Keratinocyte (primary cell): Measurements from ENCODE around the gene RIN3. TPM values are rescaled to one million over a fixed set of nuclear protein-coding genes. Genes with fewer than 3 reads are reported as not detected.

Source experiments
- DNase-seq: peaks from one replicate; pipeline ENCODE4 v3.0.0-alpha.2; 2011; ENCODE audit warnings: low read depth, missing footprints, low spot score
- FAIRE-seq: peaks from 2 replicates; lab custom pipeline; 2011; peaks lifted over from hg19 to GRCh38; lab: Jason Lieb, UNC
- H2AFZ ChIP-seq: 2 replicates; pipeline ENCODE4 v1.6.0; 2012; ENCODE audit warnings: low read length, control low read depth, inconsistent platforms; ENCODE audit not compliant: control insufficient read depth
- H3K27ac ChIP-seq: 2 replicates; pipeline ENCODE4 v1.5.1; 2011; ENCODE audit warnings: low read length; ENCODE audit not compliant: control insufficient read depth, insufficient read depth
- H3K27me3 ChIP-seq: 3 replicates; pipeline ENCODE4 v1.6.0; 2011; ENCODE audit warnings: low read length; ENCODE audit not compliant: control insufficient read depth, insufficient read depth; ENCODE audit errors: extremely low read depth
- H3K36me3 ChIP-seq, 2 experiments: 2 replicates in 1 of 2; 3 replicates in 1 of 2; pipeline ENCODE4 v1.5.1; 2011; ENCODE audit warnings: low read length in 2 of 2, mild to moderate bottlenecking in 1 of 2; ENCODE audit not compliant: control insufficient read depth in 2 of 2, insufficient read depth in 2 of 2; ENCODE audit errors: extremely low read depth in 1 of 2
- H3K4me1 ChIP-seq: 3 replicates; pipeline ENCODE4 v1.5.1; 2011; ENCODE audit warnings: low read length; ENCODE audit not compliant: control insufficient read depth, insufficient read depth; ENCODE audit errors: extremely low read depth
- H3K4me2 ChIP-seq: 3 replicates; pipeline ENCODE4 v1.6.0; 2011; ENCODE audit warnings: low read depth, low read length; ENCODE audit not compliant: control insufficient read depth, insufficient read depth; ENCODE audit errors: extremely low read depth
- H3K4me3 ChIP-seq, 3 experiments: fragments of 200-600 bp in 1 of 3; sonication (generic) in 1 of 3; 2 replicates in 2 of 3; 3 replicates in 1 of 3; pipeline ENCODE4 v1.5.1; 2011 to 2016; ENCODE audit warnings: low read length in 3 of 3, mild to moderate bottlenecking in 3 of 3, control low read depth in 2 of 3, inconsistent platforms in 1 of 3, low read depth in 1 of 3, mixed read lengths in 1 of 3, mixed run types in 1 of 3, moderate library complexity in 1 of 3; ENCODE audit not compliant: control insufficient read depth in 2 of 3, insufficient read depth in 2 of 3; ENCODE audit errors: extremely low read depth in 1 of 3
- H3K79me2 ChIP-seq: 2 replicates; pipeline ENCODE4 v1.6.0; 2012; ENCODE audit warnings: low read length; ENCODE audit not compliant: control insufficient read depth, insufficient read depth
- H3K9ac ChIP-seq: 3 replicates; pipeline ENCODE4 v1.6.0; 2011; ENCODE audit warnings: low read length; ENCODE audit not compliant: control insufficient read depth, insufficient read depth; ENCODE audit errors: extremely low read depth
- H3K9me1 ChIP-seq: 3 replicates; pipeline ENCODE4 v1.6.0; 2011; ENCODE audit warnings: low read length; ENCODE audit not compliant: control insufficient read depth, insufficient read depth; ENCODE audit errors: extremely low read depth
- H3K9me3 ChIP-seq: 2 replicates; pipeline ENCODE4 v1.5.1; 2012; ENCODE audit warnings: low read depth, low read length; ENCODE audit not compliant: control insufficient read depth
- H4K20me1 ChIP-seq: 3 replicates; pipeline ENCODE4 v1.6.0; 2011; ENCODE audit warnings: low read length; ENCODE audit not compliant: control insufficient read depth, insufficient read depth; ENCODE audit errors: extremely low read depth
- CTCF ChIP-seq, 3 experiments: IDR thresholded peaks in 1 of 3; conservative IDR thresholded peaks in 1 of 3; optimal IDR thresholded peaks in 1 of 3; 2 replicates in 2 of 3; 3 replicates in 1 of 3; pipeline versions ENCODE3 to v1.5.1; 2011; ENCODE audit warnings: low read length in 3 of 3, mild to moderate bottlenecking in 3 of 3, moderate library complexity in 2 of 3, control low read depth in 1 of 3, inconsistent platforms in 1 of 3; ENCODE audit not compliant: insufficient read depth in 2 of 3; ENCODE audit errors: extremely low read depth in 1 of 3
- EZH2 ChIP-seq: IDR thresholded peaks from one replicate; pipeline ENCODE4 v1.6.1; 2012; ENCODE audit warnings: inconsistent platforms, mild to moderate bottlenecking, low read length, moderate library complexity
- dilution Hi-C: fragments of 300-500 bp; cut with MboI; formaldehyde crosslinking; loops from one replicate; pipeline ENCODE4 v1.7.0; 2020; ENCODE audit warnings: low sequenced_read_pairs; ENCODE audit not compliant: extremely low pct_ligation_motif_present
- polyA plus RNA-seq, 5 experiments: library from polyadenylated mRNA; depleted of rRNA in 3 of 5; stranded (reverse) in 3 of 5; stranded (forward) in 1 of 5; unstranded in 1 of 5; fragments of >200 nt; gene quantifications; 1 replicate in 1 of 5; 2 replicates in 3 of 5; 3 replicates in 1 of 5; pipeline versions ENCODE4 v1.2.1 to v1.2.3, GENCODE V29; 2011 to 2012; ENCODE audit warnings: missing spikeins in 2 of 5, low read depth in 1 of 5, low replicate concordance in 1 of 5

The RIN3 gene
- polyA plus RNA-seq, 1 donor (not counting 4 experiments of a cell fraction or from before 2014, with no cell fraction given), result 1.2 TPM

GRCh38 chr14:92704036-92704804 lies 190.6 kb downstream of the RIN3 start:
- Histone ChIP-seq H2AFZ (no peak overlapping the region), H3K9ac (no peak overlapping the region), H3K27me3 (no peaks in the 10 kb centered on the region), H3K36me3 (peaks cover 0 to 5% of the 10 kb centered on the region in 2 experiments), H3K4me2 (no peak overlapping the region), H3K9me1 (no peaks in the 10 kb centered on the region), H3K79me2 (no peaks in the 10 kb centered on the region), H3K4me3 (no peak overlapping the region), H3K9me3 (no peaks in the 10 kb centered on the region), H4K20me1 (no peaks in the 10 kb centered on the region), H3K27ac (no peak overlapping the region), H3K4me1 (peaks cover 6% of the 10 kb centered on the region)
- FAIRE-seq, result no peak
- TF ChIP-seq EZH2 (no peak), CTCF (optimal IDR thresholded peaks at IDR 0.05 in 1 of 3, IDR thresholded peaks at IDR 0.05 in 1 of 3, conservative IDR thresholded peaks at IDR 0.05 in 1 of 3; ENCODE audit: extremely low read depth in 1 of 3, insufficient read depth in 2 of 3, low read length in 3 of 3) (no peak)
- no peak for DNase-seq
- dilution Hi-C loops, result no loop called here

GRCh38 chr14:92704821-92705220 lies 191.2 kb downstream of the RIN3 start:
- FAIRE-seq (no peak), DNase-seq (no peak)
- Histone ChIP-seq H2AFZ (no peak overlapping the region), H3K27me3 (no peaks in the 10 kb centered on the region), H3K27ac (no peak overlapping the region), H3K4me3 (no peak overlapping the region), H3K79me2 (no peaks in the 10 kb centered on the region), H3K9me1 (no peaks in the 10 kb centered on the region), H3K4me2 (no peak overlapping the region), H3K9ac (no peak overlapping the region), H4K20me1 (no peaks in the 10 kb centered on the region), H3K36me3 (peaks cover 0 to 5% of the 10 kb centered on the region in 2 experiments), H3K9me3 (no peaks in the 10 kb centered on the region), H3K4me1 (peaks cover 6% of the 10 kb centered on the region)
- dilution Hi-C loops, result no loop called here
- TF ChIP-seq CTCF (optimal IDR thresholded peaks at IDR 0.05 in 1 of 3, IDR thresholded peaks at IDR 0.05 in 1 of 3, conservative IDR thresholded peaks at IDR 0.05 in 1 of 3; ENCODE audit: extremely low read depth in 1 of 3, insufficient read depth in 2 of 3, low read length in 3 of 3) (no peak), EZH2 (no peak)
